Fibroblast of gingiva (primary cell): ENCODE results near the gene MATR3.
"Not testable (repeated sequence)": the region's sequence is repeated elsewhere in the genome, so short reads cannot be mapped to it uniquely, and the experiment has no call there.

ENCODE experiments used
- DNase-seq: peaks from one replicate; pipeline ENCODE4 v3.0.0-alpha.2; 2011; ENCODE audit warnings: low read depth

Gene MATR3

DNA sequence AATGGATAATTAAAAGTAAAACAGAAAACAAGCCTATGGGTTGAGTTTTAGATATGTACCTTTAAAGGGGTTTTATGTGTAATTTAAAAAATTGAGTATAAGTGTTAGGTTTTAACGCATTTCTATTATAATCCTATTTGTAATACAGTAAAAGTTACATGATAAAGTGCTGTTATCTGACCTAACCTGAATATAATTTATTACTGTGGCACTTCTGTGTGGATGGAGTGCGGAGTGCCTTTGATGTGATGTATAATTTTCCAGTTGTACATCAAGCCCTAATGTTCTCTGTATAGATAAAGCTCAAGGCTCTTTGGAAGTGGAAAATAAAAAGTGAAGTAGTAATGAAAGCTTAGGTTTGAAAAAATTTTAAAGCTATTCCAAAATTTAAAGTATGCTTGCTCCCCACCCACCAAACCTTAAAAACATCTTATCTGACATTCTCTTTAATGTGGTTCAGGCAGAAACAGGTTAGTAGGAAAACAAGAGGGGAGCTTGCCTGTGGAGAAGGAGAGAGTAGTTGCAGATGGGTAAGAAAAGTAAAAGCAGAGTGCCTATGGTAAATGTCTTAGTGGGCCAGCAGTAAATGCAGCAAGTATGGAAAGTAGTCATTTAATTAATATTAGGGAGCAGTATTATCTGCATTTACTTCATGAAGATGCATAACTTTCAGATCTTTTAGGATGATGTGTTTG lies 4.0 kb downstream of the MATR3 start:
- DNase-seq = no peak

- no peak for DNase-seq
Observed at GRCh38 chr5:139298242-139298641, 4.7 kb downstream of the MATR3 start.

DNA sequence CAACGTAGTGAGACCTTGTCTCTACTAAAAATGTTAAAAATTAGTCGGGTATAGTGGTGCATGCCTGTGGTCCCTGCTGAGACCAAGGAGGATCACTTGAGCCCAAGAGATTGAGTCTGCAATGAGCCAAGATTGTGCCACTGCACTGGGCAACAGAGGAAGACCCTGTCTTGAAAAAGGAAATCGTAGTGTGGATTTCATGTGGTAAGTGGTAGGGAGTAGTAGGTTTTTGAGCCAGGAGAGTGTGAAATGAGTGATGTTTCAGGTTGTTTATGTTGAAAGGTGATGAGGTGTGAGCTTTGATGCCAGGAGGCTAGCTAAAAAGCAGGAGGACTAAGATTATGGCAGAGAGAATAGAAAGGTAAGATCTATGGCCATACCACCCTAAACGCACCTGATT lies 5.9 kb downstream of the MATR3 start:
- DNase-seq = no peak

DNA sequence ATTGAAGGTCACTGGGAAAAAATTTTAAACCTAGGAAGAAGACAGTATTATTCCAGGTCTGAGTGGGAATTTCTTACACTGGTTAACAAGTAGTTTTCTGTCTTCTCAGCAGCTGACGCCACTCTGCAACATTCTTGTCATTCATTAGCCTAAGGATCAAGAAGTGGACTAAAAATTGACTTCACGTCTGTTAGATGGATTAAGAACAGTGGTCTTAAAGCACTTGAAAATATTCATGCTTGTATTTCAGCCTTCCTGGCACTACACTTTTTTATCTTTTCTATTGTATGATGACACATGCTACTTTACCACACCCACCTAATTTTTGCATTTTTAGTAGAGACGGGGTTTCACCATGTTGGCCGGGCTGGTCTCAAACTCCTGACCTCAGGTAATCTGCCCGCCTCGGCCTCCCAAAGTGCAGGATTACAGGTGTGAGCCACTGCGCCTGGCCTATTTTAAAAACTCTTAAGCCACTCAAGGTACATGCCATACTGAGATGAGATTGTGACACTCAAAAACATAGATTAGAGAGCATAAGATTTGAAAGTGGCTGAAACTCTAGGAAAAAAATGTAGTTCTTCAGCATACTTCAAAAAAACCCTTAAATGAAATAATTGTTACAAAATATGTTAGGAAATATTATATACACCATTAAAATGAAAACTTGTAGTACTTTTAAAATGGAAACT lies 8.4 kb downstream of the MATR3 start:
- DNase-seq = no peak

DNA sequence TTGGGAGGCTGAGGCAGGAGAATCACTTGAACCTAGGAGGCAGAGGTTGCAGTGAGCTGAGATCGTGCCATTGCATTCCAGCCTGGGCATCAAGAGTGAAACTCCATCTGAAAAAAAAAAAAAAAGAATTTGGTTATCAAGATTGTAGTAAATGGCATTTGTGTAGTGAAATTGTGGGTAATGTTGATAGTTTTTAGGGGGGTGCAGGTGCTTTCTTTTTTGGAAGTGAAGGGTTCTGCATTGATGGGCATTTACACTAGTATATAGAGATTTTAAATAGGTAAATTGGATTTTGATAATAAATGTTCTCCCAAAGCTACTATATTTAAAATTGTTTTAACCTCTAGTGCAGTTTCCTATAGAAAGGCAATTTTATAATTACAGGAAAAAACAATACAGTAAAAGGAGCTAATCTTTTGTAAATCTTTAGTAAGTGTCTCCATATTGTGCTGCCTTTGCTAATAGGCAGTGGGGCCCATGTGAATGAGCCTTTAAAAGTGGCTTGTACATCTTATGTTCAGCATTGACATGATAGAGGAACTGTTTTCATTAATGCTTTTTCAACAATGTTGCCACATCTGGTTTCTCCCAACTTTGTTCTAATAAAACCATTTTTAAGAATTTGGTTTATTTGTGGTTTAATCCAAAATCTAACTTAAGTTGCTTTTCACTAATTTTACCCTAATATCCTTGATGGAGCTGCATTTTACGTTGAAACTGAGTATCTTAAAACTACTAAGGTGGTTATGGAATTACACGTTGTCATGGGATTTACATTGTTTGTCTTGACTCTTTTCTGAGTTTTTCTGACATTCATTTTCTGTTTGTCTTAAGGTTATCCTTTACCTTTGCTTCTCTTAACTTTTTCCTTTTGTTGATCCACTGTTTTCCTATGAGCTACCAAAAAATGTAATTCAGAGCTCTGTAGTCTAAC lies 11.1 kb downstream of the MATR3 start:
- DNase-seq = no peak

- DNase-seq = no peak
Observed at GRCh38 chr5:139306197-139306596, 12.7 kb downstream of the MATR3 start.

DNA sequence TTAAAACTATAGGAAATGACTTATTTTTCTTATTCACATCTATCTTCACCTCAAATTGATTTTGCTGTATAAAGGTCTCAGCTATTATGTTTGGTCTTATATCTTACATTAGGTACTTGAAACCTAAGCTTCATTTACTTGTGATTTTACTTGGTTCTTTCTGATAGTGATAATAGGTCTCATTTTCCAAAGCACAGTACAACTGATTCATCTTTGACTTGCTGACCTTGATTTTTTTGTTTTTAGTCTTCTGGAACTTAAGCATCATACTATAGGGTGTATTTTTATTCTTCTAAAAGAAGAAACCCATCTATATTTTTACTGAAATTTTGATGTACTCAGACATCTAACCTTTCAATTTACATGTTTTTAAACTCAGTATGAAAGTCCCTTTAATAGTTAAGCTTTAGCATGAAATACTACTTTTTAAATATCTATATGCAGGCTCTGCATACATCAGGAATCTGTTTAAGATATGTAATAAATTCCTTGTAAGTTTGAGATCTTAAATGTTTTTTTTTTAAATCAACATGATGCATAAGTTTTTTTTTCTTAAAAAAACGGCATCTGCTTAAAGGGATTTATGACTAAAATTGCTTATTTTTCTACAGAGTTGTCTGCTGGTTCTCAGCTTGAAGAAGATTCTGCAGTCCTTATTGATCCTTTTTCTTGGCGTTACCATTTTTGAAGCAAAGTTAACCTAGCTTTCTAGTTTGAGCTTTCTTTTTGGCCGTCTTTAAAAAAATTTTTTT lies 13.3 kb downstream of the MATR3 start:
- DNase-seq = no peak

GRCh38 chr5:139308797-139309196 lies 15.3 kb downstream of the MATR3 start:
- no peak for DNase-seq

DNA sequence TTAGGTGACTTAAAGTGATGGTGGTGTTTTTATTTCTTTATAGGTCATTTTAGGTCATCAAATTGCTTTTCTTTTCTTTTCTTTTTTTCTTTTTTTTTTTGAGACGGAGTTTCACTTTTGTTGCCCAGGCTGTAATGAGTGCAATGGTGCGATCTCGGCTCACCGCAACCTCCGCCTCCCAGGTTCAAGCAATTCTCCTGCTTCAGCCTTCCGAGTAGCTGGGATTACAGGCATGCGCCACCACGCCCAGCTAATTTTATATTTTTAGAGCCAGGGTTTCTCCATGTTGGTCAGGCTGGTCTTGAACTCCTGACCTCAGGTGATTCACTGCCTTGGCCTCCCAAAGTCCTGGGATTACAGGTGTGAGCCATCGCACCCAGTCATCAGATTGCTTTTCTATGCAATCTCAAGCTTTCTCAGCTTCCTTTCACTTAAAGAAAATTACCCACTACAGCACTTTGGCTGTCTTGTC lies 17.2 kb downstream of the MATR3 start:
- not testable (repeated sequence) for DNase-seq

DNA sequence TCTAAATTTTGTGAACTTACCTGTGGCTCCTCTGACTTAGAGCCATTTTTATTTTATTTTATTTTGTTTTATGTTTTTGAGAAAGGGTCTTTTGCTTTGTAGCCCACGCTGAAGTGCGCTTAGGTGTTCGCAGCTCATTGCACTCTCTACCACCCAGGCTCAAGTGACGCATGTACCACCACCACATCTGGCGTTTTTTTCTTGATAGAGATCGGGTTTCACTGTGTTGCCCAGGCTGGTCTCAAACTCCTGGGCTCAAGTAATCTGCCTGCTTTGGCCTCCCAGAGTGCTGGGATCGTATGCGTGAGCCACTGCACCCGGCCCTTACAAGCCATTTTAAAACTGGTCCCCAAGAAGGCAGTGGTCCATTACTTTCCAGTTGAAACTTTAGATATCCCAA lies 18.5 kb downstream of the MATR3 start:
- no peak for DNase-seq

GRCh38 chr5:139314276-139314675 lies 20.7 kb downstream of the MATR3 start:
- no peak for DNase-seq

- no peak for DNase-seq
Observed at GRCh38 chr5:139315056-139315615, 21.6 kb downstream of the MATR3 start.

DNA sequence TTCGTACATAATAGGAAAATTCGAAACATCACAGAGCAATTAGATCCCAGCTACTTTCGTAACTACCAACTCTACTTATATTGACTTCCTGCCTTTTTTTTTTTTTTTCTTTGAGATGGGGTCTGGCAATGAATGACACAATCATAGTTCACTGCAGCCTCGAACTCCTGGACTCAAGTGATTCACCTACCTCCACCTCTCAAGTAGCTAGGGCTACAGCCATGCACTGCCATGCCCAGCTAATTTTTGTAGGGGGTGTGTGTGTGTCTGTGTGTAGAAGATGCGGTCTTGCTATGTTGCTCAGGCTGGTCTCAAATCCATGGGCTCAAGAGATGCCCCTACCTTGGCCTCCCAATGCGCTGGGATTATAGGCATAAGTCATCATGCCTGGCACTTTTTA lies 42.3 kb downstream of the MATR3 start:
- DNase-seq = peak; percentile 7

GRCh38 chr5:139340051-139340450 lies 46.5 kb downstream of the MATR3 start:
- DNase-seq = no peak

GRCh38 chr5:139341187-139341688 lies 47.7 kb downstream of the MATR3 start:
- DNase-seq = no peak

DNA sequence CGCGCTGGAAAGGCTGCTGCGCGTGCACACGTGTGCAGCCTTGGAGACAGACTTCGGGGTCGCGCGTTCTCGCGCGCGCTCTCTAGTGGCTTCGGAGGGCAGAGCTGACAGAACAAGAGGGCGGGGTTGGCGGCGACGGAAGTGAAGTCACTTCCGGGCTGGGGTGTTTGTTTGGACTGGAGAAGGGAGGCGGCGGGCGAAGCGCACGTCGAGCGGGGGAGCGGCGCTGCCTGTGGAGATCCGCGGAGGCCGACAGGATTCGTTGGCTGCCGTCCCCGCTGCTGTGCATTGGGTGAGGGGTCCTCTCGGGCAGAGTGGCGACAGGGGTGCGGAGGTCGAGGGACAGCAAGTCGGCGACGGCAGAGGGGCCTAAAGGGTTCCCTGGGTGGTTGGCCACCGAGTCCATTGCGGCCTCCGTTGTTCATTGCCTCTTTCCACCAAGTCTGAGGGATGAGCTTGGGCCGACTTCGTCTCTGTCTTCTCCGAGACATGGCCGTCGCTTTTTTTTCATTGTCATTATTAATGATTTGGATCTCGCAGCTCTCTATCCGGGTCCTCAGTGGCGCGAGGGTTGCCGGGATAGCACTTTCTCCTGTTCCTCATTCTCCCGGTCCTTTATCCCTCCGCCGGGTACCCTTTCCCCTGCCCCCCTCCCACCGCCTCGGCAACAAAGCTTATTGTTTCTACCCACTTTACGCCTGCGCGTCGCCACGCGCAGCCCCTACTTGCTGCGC lies 48.3 kb downstream of the MATR3 start, which contains the start of gene PAIP2:
Gene PAIP2 (plus strand): TSS at position 166 of the 734 bp plus-strand sequence. CDS start 21,931 bp downstream, outside the sequence.
- DNase-seq = peak; percentile 97

GRCh38 chr5:139342423-139342723 lies 48.8 kb downstream of the MATR3 start:
- no peak for DNase-seq

GRCh38 chr5:139343476-139343875 lies 49.9 kb downstream of the MATR3 start:
- DNase-seq = no peak

- no peak for DNase-seq
Observed at GRCh38 chr5:139344177-139344576, 50.6 kb downstream of the MATR3 start.

- not testable (repeated sequence) for DNase-seq
Observed at GRCh38 chr5:139345442-139345841, 51.9 kb downstream of the MATR3 start.

GRCh38 chr5:139347863-139348262 lies 54.3 kb downstream of the MATR3 start:
- DNase-seq = not testable (repeated sequence)
